ENCODE data around the gene KIF16B.

DNA sequence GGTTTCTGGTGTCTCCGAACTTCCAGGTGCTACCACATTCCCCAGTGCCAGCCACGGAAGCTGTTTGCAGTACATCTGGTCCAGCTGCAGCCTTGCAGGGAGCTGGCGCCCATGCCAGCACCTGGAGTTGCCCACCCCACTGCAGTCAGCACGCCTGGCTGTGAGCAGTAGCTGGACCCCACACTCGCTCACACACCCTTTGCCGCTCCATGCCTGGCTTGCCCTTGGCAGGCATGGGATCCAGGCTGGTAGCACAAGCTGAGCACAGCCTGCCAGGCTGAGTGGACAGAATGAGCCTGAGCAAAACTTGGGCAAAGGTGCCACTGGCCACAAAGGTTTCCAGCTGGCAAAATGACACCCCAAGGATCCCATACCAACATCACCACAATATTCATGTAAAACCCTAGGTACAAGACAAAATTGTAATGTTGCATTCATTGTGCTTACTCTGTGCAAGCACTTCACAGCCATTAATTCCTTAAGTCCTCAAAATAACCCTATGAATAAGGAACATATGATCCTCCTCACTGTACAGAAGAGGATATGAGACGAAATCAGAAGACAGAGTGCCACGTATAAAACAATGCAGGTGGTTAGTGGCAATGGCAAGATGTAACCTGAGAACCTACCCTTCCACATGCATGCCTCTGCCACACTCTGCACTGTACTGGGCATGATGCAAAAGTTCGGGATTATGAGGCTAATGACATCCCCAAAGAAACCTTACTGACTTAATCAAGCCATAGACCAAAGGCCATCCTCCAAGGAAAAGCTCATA is 18.3 kb downstream of the KIF16B start:
- TF ChIP-seq, protein P1, sequence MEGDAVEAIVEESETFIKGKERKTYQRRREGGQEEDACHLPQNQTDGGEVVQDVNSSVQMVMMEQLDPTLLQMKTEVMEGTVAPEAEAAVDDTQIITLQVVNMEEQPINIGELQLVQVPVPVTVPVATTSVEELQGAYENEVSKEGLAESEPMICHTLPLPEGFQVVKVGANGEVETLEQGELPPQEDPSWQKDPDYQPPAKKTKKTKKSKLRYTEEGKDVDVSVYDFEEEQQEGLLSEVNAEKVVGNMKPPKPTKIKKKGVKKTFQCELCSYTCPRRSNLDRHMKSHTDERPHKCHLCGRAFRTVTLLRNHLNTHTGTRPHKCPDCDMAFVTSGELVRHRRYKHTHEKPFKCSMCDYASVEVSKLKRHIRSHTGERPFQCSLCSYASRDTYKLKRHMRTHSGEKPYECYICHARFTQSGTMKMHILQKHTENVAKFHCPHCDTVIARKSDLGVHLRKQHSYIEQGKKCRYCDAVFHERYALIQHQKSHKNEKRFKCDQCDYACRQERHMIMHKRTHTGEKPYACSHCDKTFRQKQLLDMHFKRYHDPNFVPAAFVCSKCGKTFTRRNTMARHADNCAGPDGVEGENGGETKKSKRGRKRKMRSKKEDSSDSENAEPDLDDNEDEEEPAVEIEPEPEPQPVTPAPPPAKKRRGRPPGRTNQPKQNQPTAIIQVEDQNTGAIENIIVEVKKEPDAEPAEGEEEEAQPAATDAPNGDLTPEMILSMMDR (conservative IDR thresholded peaks at IDR 0.05 in 1 of 2, IDR thresholded peaks at IDR 0.05 in 1 of 2; ENCODE audit: extremely low read depth in 1 of 2, insufficient read depth in 1 of 2, low read depth in 1 of 2, low read length in 2 of 2): no peak
- TF ChIP-seq EZH2 (IDR thresholded peaks at IDR 0.05; ENCODE audit: borderline replicate concordance, low read length): no peak

All from mammary epithelial cell (primary cell).